22Rv1 (cell line): ENCODE data around the gene TPST2.

ENCODE experiments used
- ZFX ChIP-seq: fragments of 450-650 bp; IDR thresholded peaks from 2 replicates; pipeline ENCODE4 v1.6.1; 2017; ENCODE audit warnings: antibody characterized with exemption, borderline replicate concordance
- TF ChIP-seq, protein P1 (sequence below): fragments of 450-650 bp; IDR thresholded peaks from 2 replicates; pipeline ENCODE4 v1.5.1; 2017; ENCODE audit warnings: mild to moderate bottlenecking

DNA sequence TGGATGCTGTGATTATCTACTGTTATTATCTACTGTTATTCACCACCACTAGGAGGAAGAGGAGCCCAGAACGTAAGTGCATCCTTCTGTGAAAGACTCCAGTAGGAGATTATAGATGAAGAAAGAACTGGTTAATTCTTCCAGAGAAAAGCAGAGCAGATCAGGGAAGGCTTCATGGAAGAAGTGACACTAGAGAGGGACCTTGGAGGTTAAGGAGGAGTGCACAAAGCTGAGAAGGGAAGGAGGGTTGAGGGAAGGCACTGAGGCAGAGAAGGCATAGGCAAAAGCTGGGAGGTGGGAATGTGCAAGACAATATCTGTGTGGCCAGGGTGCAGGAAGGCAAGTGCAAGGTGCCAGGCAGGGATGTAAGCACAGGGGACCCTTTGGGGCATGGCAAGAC, 14.4 kb upstream of the TPST2 start:
- TF ChIP-seq, protein P1, sequence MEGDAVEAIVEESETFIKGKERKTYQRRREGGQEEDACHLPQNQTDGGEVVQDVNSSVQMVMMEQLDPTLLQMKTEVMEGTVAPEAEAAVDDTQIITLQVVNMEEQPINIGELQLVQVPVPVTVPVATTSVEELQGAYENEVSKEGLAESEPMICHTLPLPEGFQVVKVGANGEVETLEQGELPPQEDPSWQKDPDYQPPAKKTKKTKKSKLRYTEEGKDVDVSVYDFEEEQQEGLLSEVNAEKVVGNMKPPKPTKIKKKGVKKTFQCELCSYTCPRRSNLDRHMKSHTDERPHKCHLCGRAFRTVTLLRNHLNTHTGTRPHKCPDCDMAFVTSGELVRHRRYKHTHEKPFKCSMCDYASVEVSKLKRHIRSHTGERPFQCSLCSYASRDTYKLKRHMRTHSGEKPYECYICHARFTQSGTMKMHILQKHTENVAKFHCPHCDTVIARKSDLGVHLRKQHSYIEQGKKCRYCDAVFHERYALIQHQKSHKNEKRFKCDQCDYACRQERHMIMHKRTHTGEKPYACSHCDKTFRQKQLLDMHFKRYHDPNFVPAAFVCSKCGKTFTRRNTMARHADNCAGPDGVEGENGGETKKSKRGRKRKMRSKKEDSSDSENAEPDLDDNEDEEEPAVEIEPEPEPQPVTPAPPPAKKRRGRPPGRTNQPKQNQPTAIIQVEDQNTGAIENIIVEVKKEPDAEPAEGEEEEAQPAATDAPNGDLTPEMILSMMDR: no peak
- TF ChIP-seq ZFX: no peak
